DMS114 treated with DMSO at 0.1 percent for 48 hours (cell line): ENCODE results near the gene CNTNAP5.

Source experiments
- DNase-seq: peaks from one replicate; lab custom pipeline; 2025; ENCODE audit not compliant: unreplicated experiment; lab: John Stamatoyannopoulos, UW

CNTNAP5 gene

DNA sequence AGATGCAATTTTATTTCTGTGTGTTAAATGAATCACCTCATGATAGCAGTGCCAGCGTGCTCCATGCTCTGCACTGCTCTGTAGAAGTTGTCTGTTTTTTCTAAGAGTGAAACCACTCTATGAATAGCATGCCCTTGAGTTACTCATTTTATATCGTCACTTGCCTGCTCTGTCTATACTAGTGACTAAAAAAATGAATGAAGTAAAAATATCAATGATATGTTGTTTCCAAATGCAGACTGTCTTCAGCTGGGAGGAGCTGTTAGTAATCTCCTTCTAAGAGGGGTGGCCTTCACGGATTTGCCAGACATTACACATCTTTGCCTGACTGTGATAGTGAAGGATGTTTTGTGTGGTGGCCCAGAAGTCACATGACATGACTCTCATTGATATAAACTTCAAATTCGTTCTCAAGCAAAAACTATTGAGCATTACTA, 852.1 kb downstream of the CNTNAP5 start:
- DNase-seq: no peak

DNA sequence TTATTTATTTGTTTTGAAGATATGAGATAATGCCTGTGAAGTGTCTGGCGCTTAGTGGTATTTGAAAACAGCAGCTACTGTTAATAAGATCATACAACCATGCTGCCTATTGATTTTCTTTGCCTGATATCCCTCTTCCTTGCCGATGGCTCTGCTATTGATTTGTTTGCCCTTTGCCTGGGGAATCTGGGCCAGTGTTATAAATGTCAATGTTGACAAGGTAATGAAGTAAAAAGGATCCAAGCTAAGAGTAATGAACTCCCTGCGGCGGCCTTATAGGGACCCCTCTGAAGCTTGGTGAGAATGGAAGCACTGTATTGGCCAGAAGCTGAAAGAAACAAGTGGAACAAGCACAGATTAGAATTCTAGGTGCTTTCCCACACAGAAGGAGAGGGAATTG, 854.6 kb downstream of the CNTNAP5 start:
- DNase-seq: no peak

GRCh38 chr2:124880995-124881394, 855.9 kb downstream of the CNTNAP5 start:
- no peak for DNase-seq

- DNase-seq: no peak
Measured at GRCh38 chr2:124882423-124882822, 857.3 kb downstream of the CNTNAP5 start.

- DNase-seq: no peak
Measured at GRCh38 chr2:124883595-124883994, 858.5 kb downstream of the CNTNAP5 start.

- no peak for DNase-seq
Measured at GRCh38 chr2:124884315-124884714, 859.2 kb downstream of the CNTNAP5 start.

GRCh38 chr2:124886216-124886615, 861.1 kb downstream of the CNTNAP5 start:
- no peak for DNase-seq

DNA sequence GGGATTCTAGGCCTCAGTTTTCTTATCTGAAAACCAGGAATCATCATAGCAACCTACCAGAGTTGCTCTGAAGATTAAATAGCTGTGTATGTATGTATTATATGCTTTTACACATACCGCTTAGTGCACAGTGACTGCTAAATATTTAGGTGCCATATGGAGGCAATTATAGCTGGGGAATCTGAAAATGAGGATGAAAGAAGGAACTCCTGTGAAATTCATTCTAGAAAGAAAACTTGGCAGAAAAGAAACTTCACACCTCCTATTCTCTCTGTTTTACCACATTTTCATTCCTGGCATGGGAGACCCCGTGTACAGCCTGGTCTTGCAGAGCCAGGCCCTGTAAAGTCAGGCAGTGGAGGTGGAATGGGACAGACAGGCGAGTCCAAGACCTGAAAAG, 862.4 kb downstream of the CNTNAP5 start:
- no peak for DNase-seq

DNA sequence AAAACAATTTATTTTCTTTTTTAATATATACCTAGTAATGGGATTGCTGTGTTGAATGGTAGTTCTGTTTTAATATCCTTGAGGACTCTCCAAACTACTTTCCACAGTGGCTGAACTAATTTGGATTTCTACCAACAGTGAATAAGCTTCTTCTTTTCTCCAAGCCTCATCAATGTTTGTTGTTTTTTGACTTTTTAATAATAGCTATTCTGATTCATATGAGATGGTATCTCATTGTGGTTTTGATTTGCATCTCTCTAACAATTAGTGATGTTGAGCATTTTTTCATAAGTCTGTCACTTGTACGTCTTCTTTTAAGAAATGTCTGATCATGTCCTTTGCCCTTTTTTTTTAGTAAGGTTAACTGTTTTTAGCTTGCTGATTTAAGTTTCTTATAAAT, 863.3 kb downstream of the CNTNAP5 start:
- DNase-seq: no peak

- no peak for DNase-seq
Measured at GRCh38 chr2:124894199-124894598, 869.1 kb downstream of the CNTNAP5 start.

DNA sequence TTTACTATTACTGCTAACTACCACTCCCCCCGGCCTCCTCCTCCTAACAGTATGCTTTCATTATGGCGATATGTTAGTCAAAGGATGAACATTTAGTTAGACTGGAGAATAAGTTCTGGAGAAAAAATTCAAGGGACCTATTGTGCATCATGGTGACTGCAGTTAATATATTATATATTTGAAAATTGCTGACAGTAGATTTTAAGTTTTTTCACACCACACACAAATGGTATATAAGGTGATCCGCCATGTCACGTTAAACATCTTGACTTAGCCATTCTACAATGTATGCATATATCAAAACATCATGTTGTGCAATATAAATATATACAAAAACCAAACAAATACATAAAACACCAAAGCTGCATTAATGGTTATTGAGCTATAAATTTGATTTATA, 873.7 kb downstream of the CNTNAP5 start:
- no peak for DNase-seq

GRCh38 chr2:124908411-124908810, 883.3 kb downstream of the CNTNAP5 start:
- DNase-seq: no peak

DNA sequence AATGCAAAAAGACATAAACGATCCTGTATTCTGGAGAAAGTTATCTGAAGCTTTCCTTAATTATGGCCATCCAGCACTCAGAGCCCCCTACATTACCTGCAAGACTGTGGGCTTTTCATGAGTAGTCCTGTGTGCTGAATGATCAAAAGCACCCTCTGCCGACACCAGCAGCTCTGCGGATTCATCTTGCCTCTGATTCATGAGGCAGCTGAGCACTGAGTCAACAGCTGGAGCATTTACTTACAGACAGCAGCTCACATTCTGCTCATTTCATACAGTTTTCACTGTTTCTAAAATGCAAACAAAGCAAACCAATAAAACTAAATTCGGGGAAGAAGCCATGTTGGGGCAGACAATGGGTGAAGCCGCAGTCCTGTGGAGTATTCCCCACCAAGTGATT, 886.5 kb downstream of the CNTNAP5 start:
- DNase-seq: no peak

DNA sequence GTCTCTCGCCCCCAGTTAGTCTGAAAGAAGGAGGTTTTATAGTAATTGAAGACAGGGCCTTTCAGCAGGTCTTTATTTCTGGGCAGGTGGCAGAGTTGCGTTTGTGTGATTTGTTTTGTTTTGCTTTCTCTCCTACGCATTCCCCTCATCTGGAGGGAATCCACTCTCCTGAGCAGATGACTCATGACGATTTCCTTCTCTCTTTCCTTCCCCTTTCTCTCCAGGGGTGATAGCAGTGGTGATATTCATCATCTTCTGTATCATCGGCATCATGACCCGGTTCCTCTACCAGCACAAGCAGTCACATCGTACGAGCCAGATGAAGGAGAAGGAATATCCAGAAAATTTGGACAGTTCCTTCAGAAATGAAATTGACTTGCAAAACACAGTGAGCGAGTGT, 888.8 kb downstream of the CNTNAP5 start:
- DNase-seq: no peak

DNA sequence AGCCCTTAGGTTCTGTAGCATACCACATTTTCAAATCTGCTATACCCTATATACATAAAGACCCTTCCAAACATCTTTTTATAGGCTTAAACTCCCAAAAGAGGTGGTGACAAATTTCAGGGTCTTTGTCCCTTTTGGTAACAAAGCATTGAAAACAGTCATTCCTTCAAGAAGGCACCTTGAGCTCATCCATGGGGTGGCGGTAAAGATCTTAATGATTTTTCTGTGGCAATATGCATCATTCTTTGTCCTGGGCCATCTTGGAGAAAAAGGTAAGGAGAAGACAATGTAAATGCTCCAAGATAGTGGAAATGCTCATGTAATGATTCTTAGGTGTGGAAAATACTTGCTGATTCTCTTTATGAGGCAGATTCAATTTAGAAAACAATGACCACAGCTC, 890.5 kb downstream of the CNTNAP5 start:
- no peak for DNase-seq

- DNase-seq: no peak
Measured at GRCh38 chr2:124919296-124919695, 894.2 kb downstream of the CNTNAP5 start.

- no peak for DNase-seq
Measured at GRCh38 chr2:124920448-124920847, 895.4 kb downstream of the CNTNAP5 start.

DNA sequence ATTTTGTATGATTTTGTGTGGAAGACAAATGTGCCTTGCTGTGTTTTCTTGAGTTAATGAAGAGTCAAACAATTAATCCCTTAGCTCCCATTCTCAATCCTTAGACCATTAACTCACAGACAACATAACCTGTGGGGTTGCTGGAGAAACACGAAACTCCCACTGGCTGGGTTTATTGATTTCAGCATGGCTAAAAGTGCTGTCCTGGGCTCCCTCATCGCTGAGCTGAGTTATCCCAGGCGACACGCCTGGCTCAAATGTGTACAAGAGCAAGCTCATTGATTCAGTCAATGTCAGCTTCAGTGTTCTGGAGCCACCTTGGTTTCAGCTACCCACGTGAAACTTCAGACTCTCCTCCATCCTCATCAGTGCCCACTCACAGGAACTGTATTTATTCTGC, 896.1 kb downstream of the CNTNAP5 start:
- no peak for DNase-seq

DNA sequence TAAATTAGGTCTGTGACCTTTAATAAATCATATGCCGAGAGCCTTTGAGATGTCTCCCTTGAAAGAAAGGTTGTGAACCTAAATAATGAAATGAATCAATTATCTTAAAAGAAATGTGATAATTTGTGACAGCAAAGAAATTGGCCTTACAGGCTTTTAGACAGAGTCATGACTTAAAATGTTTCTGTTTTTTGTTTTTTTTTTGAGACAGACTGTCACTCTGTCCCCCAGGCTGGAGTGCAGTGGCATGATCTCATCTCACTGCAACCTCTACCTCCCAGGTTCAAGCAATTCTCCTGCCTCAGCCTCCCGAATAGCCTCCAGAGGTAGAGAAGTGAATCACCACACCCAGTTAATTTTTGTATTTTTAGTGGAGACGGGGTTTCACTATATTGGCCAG, 898.0 kb downstream of the CNTNAP5 start:
- no peak for DNase-seq

GRCh38 chr2:124933883-124934282, 908.8 kb downstream of the CNTNAP5 start:
- DNase-seq: no peak

DNA sequence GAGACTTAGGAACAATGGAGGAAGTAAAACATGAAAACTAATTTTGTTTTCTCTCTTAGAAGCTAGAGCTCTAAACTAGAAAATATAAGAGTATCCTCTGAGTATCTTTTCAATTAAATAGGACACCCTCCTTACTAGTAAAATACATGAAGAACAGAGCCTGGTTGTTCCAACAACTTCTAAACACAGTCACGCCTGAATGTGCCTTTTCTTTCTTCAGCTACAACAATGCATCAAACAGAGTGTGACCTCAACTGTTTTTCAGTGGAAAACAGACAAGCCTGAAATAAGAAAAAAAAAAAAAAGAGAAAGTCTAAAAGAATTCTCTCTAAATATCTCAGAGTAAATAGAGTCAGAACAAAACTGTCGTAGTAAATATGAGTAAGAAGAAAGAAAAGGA, 928.8 kb downstream of the CNTNAP5 start:
- DNase-seq: no peak

DNA sequence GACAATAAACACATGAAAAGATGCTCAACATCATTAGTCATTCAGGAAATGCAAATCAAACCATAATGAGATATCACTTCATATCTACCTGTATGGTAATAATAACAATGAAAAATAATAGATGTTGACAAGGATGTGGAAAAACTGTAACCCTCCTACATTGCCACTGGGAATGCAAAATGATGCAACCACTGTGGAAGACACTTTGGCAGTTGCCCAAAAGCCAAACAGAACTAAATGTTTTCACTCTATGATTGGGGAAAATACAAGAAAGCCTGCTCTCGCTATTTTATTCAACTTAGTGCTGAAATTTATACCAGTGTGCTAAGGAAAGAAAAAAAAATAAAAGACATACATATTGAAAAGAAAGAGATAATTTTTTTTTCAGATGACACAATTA, 934.5 kb downstream of the CNTNAP5 start:
- no peak for DNase-seq

DNA sequence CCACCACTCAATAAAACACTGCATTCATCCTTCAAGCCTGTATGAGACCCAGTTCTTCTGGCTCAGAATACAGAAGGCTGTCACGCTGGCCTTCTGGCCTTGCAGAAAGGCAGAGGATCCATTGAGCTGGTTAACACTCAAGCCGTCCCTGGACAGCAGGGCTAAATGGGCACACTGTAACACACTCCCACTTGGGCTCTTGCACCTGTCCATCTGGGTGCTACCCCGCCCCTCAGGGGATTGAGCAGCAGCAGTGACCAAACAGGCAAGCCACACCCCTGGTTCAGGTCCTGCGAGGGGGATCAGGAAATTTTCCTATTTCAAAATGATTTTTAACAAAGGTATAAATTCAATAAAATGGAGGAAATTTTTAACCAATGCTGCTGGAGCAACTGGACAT, 936.0 kb downstream of the CNTNAP5 start:
- DNase-seq: no peak
